WTC11 (cell line): ENCODE measurements around the gene RNF40.

Source experiments
- CTCF ChIP-seq: fragments of 200-600 bp; IDR thresholded peaks from 2 replicates; pipeline ENCODE4 v1.8.0; 2022; ENCODE audit warnings: antibody characterized with exemption
- E2F5 ChIP-seq: sonication (generic); formaldehyde crosslinking; IDR thresholded peaks from 2 replicates; pipeline ENCODE4 v1.8.1; 2022; ENCODE audit warnings: mild to moderate bottlenecking, moderate library complexity, missing genetic modification reagents
- FOXJ3 ChIP-seq: sonication (generic); formaldehyde crosslinking; IDR thresholded peaks from 2 replicates; pipeline ENCODE4 v1.9.0; 2021; ENCODE audit warnings: missing genetic modification reagents, mild to moderate bottlenecking, borderline replicate concordance
- HMGXB4 ChIP-seq: sonication (generic); formaldehyde crosslinking; IDR thresholded peaks from 2 replicates; pipeline ENCODE4 v1.8.1; 2023; ENCODE audit warnings: mild to moderate bottlenecking, moderate library complexity, missing genetic modification reagents
- PREB ChIP-seq: sonication (generic); formaldehyde crosslinking; IDR thresholded peaks from 2 replicates; pipeline ENCODE4 v1.8.1; 2022; ENCODE audit warnings: mild to moderate bottlenecking, missing genetic modification reagents, moderate library complexity, borderline replicate concordance
- USF2 ChIP-seq: sonication (generic); formaldehyde crosslinking; IDR thresholded peaks from 2 replicates; pipeline ENCODE4 v1.8.1; 2023; ENCODE audit warnings: mild to moderate bottlenecking, missing genetic modification reagents, moderate library complexity

- TF ChIP-seq CTCF (no peak), E2F5 (no peak), FOXJ3 (CRISPR knock-in tag) (no peak), USF2 (CRISPR knock-in tag) (no peak), PREB (CRISPR knock-in tag) (no peak), HMGXB4 (CRISPR knock-in tag) (no peak)
Measured at GRCh38 chr16:30728321-30728720, 33.8 kb upstream of the RNF40 start.
